GM21786 (cell line): Measurements from ENCODE around the gene GAL3ST2.

Experiments used
- ATAC-seq: cut with Tn5 transposase; IDR thresholded peaks from one replicate; pipeline ENCODE4 v1.9.1; 2021; ENCODE audit not compliant: unreplicated experiment

The GAL3ST2 gene

GRCh38 chr2:241842620-241843211 lies 66.1 kb downstream of the GAL3ST2 start:
- peak; percentile 69 for ATAC-seq

DNA sequence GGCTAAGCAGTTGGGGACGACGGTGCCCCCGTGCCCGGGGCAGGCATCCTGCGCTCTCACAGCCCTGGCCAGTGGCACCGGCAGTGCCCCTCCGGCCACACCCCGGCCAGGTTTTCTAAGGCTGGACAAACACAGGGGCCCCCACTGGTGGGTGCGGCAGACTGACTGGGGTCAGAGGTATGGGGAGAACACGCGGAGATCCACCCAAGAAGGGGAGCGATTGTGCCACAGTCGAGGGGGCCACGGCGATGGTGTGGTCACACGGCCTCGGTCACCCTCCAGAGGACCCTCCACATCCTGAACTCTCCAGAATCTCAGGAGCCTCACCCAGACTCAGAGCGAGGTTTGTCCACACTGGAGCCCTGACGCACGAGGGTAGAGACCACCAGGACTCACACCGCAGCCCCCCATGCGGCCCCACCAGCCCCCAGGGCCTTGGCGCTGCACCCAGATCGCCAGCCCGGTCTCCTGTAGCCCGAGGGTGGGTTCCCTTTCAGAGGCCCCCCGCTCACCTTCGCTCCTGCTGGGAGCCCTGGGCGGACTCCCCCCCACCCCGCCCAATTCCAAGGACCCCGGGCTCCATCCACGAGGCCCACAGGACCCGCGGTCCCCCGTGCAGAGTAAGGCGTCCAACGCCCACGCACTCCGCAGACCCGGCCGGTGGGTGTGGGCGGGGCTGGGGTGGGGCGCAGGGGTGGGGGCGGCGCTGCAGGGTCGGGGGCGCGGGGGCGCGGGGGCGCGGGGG lies 66.9 kb downstream of the GAL3ST2 start:
- ATAC-seq = no peak

GRCh38 chr2:241844066-241844728 lies 67.6 kb downstream of the GAL3ST2 start:
- peak; percentile 43 for ATAC-seq

GRCh38 chr2:241844831-241845578 lies 68.4 kb downstream of the GAL3ST2 start:
- ATAC-seq = no peak

DNA sequence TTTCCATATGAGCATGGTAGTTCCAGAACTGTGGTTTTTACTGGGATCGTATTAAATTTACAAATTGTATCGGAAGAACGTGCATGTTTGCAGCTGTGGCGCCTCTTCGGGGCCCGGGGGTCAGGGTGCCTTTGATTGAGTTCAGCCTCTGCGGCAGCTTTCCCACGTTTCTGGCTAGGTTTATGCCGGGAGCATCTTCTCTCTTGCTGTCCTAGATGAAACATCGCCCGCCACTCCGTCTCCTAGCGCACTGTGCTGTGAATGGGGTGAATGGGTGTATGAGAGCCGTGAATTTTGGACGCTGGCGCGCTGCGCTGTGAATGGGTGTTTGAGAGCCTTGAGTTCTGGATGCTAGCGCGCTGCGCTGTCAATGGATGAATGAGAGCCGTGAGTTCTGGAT lies 69.8 kb downstream of the GAL3ST2 start:
- no peak for ATAC-seq

DNA sequence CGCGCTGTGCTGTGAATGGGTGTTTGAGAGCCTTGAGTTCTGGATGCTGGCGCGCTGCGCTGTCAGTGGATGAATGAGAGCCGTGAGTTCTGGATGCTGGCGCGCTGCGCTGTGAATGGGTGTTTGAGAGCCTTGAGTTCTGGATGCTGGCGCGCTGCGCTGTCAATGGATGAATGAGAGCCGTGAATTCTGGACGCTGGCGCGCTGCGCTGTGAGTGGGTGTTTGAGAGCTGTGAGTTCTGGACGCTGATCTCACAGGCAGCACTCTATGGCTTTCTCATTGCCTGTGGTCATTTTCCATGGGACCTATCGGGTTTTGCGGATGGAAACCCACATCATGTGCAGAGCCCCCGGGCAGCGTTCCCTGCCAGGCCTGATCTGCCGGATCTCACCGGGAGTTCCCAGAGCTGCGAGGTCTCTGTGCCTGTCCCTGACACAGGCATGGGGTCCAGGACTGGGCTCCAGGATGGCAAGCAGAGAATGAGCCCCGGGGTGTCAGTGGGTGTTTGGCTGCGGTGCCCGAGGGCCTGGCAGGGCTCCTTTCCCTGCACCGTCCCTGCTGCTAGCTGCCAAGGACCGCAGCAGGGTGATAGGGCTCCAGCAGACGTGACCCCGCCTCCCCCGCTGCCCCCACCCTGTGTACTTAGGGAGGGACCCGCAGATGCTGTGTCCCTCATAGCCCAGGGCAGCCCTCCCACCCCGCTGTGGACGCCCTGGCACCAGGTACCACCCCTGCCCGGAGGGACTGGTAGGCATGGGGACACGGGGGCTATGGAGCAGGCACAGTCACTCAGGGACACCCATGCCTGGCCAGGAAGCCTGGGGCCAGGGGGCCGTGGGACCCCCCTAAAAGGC lies 72.4 kb downstream of the GAL3ST2 start:
- no peak for ATAC-seq

GRCh38 chr2:241849616-241850543 lies 73.3 kb downstream of the GAL3ST2 start:
- no peak for ATAC-seq

DNA sequence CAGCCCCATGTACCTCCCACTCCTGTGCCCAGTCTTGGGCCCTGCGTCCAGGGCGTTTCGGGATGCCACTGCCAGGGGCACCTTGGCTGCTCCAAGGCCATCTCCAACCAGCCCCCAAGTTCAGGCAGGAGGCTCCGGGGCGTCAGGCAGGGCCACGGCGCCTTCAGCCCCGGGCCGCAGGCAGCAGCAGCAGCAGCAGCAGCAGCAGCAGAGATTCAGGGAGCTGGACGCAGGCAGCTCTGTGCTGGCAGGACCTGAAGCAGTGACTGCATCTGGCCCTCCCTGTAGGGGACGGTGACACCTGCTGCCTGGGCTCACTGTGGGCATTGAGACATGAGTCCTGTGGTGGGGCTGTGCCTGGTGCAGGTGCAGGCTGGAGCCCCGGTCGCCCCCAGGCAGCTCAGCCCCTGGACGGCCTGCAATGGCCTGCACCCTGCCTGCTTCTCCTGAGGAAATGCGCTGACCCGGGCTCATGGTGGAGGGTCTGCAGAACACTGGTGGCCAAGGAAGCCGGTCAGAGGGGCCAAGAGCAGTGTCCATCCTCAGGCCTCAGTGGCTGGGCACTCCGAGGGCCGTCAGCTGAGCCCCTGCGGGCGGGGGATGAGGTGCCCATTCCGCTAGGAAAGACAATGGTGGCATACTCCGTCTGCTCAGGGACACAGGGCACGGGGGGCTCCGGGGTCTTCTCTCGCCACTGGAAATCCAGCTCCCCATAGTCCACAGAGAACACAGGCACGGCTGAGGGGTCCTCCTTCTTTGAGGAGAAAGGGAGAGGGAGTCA lies 74.1 kb downstream of the GAL3ST2 start:
- no peak for ATAC-seq

- ATAC-seq = no peak
These were observed 74.9 kb downstream of the GAL3ST2 start for GRCh38 chr2:241851325-241852115.

DNA sequence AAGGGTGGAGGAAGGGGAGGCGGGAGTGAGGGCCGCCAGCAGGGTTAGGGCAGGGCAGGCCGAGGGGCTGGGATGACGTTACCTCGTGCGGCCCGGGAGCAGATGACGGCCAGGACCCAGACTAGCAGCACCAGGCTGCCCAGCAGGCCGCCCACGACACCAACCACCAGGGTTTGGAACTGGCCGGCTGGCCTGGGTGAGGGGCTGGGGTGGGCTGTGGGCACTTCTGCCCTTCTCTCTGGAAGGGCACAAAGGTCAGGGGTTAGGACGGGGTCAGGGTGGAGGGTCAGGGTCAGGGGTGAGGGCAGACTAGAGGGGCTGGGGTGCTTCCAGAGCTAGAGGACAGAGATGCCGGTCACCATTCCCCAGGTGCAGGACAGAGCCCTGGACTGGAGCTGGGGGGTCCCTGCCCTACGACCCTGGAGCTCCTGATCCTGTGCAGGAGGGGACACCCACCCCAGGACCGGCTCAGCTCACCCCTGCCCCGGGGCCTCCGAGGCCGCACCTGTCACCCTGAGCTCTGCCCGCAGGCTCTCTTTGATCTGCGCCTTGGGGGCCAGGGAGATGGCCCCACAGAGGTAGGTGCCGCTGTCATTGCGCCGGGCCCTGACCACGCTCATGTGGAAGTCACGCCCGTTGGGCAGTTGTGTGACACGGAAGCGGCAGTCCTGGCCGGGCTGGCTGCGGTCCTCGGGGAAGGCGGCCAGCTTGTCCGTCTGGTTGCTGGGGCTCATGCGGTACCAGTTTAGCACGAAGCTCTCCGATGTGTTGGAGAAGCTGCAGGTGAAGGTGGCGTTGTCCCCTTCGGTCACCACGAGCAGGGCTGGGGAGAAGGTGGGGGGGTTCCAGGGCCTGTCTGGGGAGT lies 75.7 kb downstream of the GAL3ST2 start:
- no peak for ATAC-seq

DNA sequence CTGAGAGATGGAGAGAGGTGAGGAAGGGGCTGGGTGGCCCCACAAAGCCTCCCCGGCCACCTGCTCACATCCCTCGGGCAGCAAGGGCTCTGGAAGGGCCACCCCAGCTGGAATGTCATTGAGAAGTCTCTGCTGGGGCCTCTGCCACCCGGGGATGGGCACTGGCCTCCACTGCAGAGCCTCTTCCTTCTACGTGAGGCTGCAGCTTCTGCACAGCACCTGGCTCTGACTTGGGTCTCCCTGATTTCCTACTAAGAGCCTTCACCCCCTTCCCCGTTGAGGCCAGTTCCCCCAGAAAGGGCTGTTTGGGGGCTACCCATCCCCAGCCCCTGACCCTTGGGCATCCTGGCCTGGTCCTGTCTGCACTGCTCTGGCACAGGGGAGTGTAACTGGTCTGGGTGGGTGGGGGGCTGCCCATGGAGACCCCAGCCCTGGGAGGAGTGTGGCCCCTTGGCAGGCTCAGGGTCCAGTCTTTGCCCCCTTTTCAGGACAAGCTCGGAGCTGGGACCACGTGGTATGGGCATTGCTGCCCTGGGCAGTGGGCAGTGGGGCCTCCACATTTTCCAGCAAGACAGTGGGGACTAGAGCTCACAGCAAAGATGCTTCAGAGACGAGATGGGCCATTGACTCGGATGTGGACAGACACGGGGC lies 76.5 kb downstream of the GAL3ST2 start:
- ATAC-seq = no peak
